ENCODE results near the gene RBFA. TPM values are rescaled to one million over a fixed set of nuclear protein-coding genes. Genes with fewer than 3 reads are reported as not detected.

Gene RBFA
- polyA plus RNA-seq, 1 experiment = 32.6 TPM

GRCh38 chr18:80041424-80041823, 7.2 kb downstream of the RBFA start:
- DNase-seq (ENCODE audit: low read depth, low spot score) = no peak
- H3K27ac ChIP-seq (ENCODE audit: low read depth, low read length) = no peak overlapping the region
- no peaks in the 10 kb centered on the region; the same call in 1 of the 2 replicates for H3K9me3 ChIP-seq (ENCODE audit: control insufficient read depth, insufficient read depth, low read length)
- no peak overlapping the region for H3K4me3 ChIP-seq (ENCODE audit: low read depth, low read length)
- POLR2A ChIA-PET = no interaction called here
- no peaks in the 10 kb centered on the region for H3K27me3 ChIP-seq (ENCODE audit: control insufficient read depth, insufficient read depth, low read length)
- CTCF ChIA-PET = no interaction called here
- no peak for TF ChIP-seq CTCF (IDR thresholded peaks at IDR 0.05; ENCODE audit: low read depth, low read length)

GRCh38 chr18:80042785-80043184, 8.6 kb downstream of the RBFA start:
- Histone ChIP-seq H3K4me3 (ENCODE audit: low read depth, low read length) (no peak overlapping the region), H3K9me3 (ENCODE audit: control insufficient read depth, insufficient read depth, low read length) (no peaks in the 10 kb centered on the region; the same call in 1 of the 2 replicates), H3K27me3 (ENCODE audit: control insufficient read depth, insufficient read depth, low read length) (no peaks in the 10 kb centered on the region), H3K27ac (ENCODE audit: low read depth, low read length) (no peak overlapping the region)
- DNase-seq (ENCODE audit: low read depth, low spot score) = no peak
- ChIA-PET CTCF (no interaction called here), POLR2A (no interaction called here)
- no peak for TF ChIP-seq CTCF (IDR thresholded peaks at IDR 0.05; ENCODE audit: low read depth, low read length)

- H3K27ac ChIP-seq (ENCODE audit: low read depth, low read length) = no peak overlapping the region
These were observed 9.8 kb downstream of the RBFA start for GRCh38 chr18:80044072-80044471.

GRCh38 chr18:80046011-80046410, 11.8 kb downstream of the RBFA start:
- H3K9me3 ChIP-seq (ENCODE audit: control insufficient read depth, insufficient read depth, low read length) = peaks cover 4% of the 10 kb centered on the region
- H3K4me3 ChIP-seq (ENCODE audit: low read depth, low read length) = no peak overlapping the region
- no peak for DNase-seq (ENCODE audit: low read depth, low spot score)
- H3K27ac ChIP-seq (ENCODE audit: low read depth, low read length) = no peak overlapping the region
- H3K27me3 ChIP-seq (ENCODE audit: control insufficient read depth, insufficient read depth, low read length) = no peaks in the 10 kb centered on the region
- CTCF ChIA-PET = interaction anchor here (1.0 kb wide), 1 partner anchor 11 kb away, joined by 3 read pairs; no protein-coding TSS in a partner anchor
- POLR2A ChIA-PET = no interaction called here
- no peak for TF ChIP-seq CTCF (IDR thresholded peaks at IDR 0.05; ENCODE audit: low read depth, low read length)

More at GRCh38 chr18:80044072-80044471, 9.8 kb downstream of the RBFA start:
- no peaks in the 10 kb centered on the region; the same call in 1 of the 2 replicates for H3K9me3 ChIP-seq (ENCODE audit: control insufficient read depth, insufficient read depth, low read length)
- POLR2A ChIA-PET = no interaction called here
- no peak for TF ChIP-seq CTCF (IDR thresholded peaks at IDR 0.05; ENCODE audit: low read depth, low read length)
- CTCF ChIA-PET = no interaction called here
- DNase-seq (ENCODE audit: low read depth, low spot score) = no peak
- no peak overlapping the region for H3K4me3 ChIP-seq (ENCODE audit: low read depth, low read length)
- H3K27me3 ChIP-seq (ENCODE audit: control insufficient read depth, insufficient read depth, low read length) = no peaks in the 10 kb centered on the region

GRCh38 chr18:80046431-80046830, 12.2 kb downstream of the RBFA start:
- no peak overlapping the region for H3K27ac ChIP-seq (ENCODE audit: low read depth, low read length)
- peaks cover 5% of the 10 kb centered on the region for H3K9me3 ChIP-seq (ENCODE audit: control insufficient read depth, insufficient read depth, low read length)
- ChIA-PET POLR2A (no interaction called here), CTCF (interaction anchor here (1.0 kb wide), 1 partner anchor 12 kb away, joined by 3 read pairs; no protein-coding TSS in a partner anchor)
- H3K4me3 ChIP-seq (ENCODE audit: low read depth, low read length) = no peak overlapping the region
- no peak for DNase-seq (ENCODE audit: low read depth, low spot score)
- H3K27me3 ChIP-seq (ENCODE audit: control insufficient read depth, insufficient read depth, low read length) = no peaks in the 10 kb centered on the region
- TF ChIP-seq CTCF (IDR thresholded peaks at IDR 0.05; ENCODE audit: low read depth, low read length) = no peak
